ENCODE measurements around the gene RECK. TPM values are rescaled to one million over a fixed set of nuclear protein-coding genes. Genes with fewer than 3 reads are reported as not detected.
A peak's percentile ranks its signal among the peaks of the same experiment; 100 is the strongest.

RECK gene
- total RNA-seq, 1 experiment from 2014 or later: 11.7 TPM

DNA sequence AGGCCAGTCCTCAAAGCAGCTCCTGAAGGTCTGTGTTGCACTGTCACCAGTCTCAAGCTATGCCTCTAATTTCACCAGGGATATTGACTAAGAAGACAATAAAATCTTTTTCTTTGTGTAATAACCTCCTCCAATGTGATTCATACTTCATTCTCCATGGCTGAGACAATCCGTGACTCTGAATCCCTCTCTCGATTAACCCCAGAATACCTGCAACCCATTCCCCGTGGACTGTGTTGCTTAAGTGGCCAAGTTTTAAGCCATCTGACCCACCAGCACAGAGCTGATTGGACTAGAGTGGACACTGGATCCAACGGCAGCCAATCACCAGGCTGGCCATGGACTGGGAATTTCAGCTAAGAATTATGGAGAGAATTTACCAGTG is 127.1 kb downstream of the RECK start:
- DNase-seq: peak; percentile 37
- Histone ChIP-seq H3K4me3 (ENCODE audit: insufficient read depth, low read depth, low read length) (no peak overlapping the region), H3K27me3 (ENCODE audit: control insufficient read depth, insufficient read depth, low read length) (no peaks in the 10 kb centered on the region), H3K36me3 (replicated peaks; ENCODE audit: control insufficient read depth, insufficient read depth, low read length) (no peaks in the 10 kb centered on the region)

DNA sequence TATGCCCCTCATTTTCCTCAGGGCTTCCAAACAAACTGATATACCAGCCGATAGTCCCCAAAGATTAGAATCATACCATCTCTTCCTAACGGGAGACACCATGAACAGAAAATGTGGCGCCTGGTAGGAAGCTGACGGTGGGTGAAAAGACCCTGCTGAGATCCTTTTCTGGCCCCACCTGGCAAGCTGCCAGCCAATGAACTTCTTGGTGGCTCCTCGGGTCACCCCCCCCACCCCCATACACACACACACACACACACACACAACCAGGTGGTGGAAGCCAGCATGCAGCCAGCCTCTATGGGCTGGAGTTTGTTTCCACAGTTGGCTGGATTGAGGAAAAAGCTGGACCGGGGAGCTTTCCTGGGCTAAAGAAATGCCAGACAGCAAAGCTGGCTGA is 127.7 kb downstream of the RECK start:
- Histone ChIP-seq H3K36me3 (replicated peaks; ENCODE audit: control insufficient read depth, insufficient read depth, low read length) (no peaks in the 10 kb centered on the region), H3K4me3 (ENCODE audit: insufficient read depth, low read depth, low read length) (no peak overlapping the region), H3K27me3 (ENCODE audit: control insufficient read depth, insufficient read depth, low read length) (no peaks in the 10 kb centered on the region)
- no peak for DNase-seq

DNA sequence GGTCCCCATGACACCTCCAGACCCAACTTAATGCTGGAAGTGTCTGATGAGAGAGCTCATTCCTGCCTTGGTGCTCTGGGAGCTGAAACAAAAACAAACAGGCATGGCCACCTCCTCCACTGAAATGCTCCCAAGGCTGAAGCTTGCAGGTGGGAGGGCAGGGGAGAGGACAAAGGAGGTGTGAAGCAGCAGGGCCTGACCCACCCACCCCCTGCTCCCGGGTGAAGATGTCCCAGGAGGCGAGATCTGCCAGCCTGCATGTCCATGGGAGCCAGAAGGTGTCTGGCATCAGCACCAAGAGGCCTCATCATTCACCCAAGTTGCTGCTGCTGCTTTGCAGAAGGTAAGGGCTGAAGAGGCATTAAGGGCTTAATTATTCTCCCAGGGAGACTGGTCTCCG is 128.3 kb downstream of the RECK start:
- peak; percentile 37 for DNase-seq
- H3K4me3 ChIP-seq (ENCODE audit: insufficient read depth, low read depth, low read length): no peak overlapping the region
- no peaks in the 10 kb centered on the region for H3K36me3 ChIP-seq (replicated peaks; ENCODE audit: control insufficient read depth, insufficient read depth, low read length)
- no peaks in the 10 kb centered on the region for H3K27me3 ChIP-seq (ENCODE audit: control insufficient read depth, insufficient read depth, low read length)

DNA sequence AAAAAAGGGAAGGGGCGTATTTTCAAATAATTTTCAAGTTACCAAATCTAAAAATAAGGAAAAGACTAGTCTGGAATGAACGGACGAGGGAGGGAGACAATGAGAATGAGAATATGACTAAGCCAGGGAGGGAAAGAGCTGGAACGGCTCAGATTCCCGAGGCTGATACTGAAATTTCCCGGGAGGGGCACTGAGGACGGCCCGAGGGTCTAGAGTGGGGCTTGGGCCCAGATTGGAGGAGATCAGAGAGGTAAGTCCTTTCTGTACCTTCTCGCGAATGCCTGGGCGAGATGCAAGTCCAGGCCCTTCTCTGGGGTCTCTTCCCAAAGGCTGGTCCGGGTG is 129.1 kb downstream of the RECK start:
- no peaks in the 10 kb centered on the region for H3K36me3 ChIP-seq (replicated peaks; ENCODE audit: control insufficient read depth, insufficient read depth, low read length)
- peak overlapping the region; percentile 47; the same call in 1 of the 2 replicates for H3K4me3 ChIP-seq (ENCODE audit: insufficient read depth, low read depth, low read length)
- H3K27me3 ChIP-seq (ENCODE audit: control insufficient read depth, insufficient read depth, low read length): no peaks in the 10 kb centered on the region
- no peak for DNase-seq

DNA sequence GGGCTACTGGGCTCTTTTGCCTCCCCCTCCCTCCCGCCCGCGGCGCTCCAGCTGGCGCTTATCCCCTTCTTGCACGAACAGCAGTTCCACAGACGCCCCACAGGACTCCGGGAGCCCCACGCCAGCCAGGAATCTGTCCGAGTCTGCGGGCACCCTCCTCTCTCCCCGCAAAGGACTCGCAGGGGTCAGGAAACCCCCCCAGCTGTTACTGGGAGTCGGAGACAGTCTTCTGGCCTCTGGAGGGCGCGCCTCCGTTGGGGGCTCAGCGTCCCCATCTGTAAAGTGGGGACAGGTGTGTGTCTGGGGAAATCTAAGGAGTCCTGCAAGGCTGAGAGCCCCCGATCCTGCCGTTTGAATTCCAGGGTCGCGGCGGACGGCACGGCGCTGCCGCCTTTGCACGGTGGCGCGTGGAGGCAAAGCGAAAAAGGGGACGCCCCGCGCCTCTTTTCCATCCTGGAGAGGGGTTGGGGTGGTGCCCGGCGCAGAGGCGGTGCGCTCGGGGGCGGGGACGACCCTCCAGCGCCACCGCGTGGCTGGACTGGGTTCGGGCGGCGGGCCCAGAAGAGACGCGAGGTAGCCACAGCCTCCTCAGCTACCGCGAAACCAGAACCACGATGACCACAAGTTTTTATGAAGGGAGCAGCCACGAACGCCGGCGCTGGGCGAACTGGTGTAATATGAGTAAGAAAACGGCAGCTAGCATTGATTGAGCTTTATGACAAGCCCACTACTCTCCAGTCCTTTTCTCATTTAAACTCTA is 129.6 kb downstream of the RECK start:
- Histone ChIP-seq H3K4me3 (ENCODE audit: insufficient read depth, low read depth, low read length) (peak overlapping the region; percentile 47), H3K27me3 (ENCODE audit: control insufficient read depth, insufficient read depth, low read length) (no peaks in the 10 kb centered on the region), H3K36me3 (replicated peaks; ENCODE audit: control insufficient read depth, insufficient read depth, low read length) (no peaks in the 10 kb centered on the region)
- DNase-seq: peak; percentile 98

DNA sequence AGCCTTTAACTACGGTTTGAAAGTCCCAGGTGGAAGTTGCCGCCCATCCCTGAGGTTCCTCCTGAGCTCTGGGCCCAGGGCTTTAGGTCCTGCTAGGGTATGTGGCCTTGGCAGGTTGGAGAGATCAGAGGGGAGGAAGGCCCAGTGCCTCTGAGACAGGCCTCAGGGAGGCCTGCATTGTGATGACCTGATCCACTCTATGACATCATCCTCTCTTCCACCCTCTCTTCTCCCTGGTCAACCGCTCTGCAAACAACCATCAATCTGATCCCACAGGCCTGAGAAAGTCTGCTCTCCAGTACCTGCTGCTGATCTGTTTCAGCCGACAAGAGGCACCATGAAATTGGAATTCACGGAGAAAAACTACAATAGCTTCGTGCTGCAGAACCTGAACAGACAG is 132.5 kb downstream of the RECK start, which contains the start of gene CCIN:
CCIN (plus strand) TSS at position 223 of the 400 bp plus-strand sequence; CDS start at position 338, 115 bp downstream.
- no peak for DNase-seq
- Histone ChIP-seq H3K4me3 (ENCODE audit: insufficient read depth, low read depth, low read length) (no peak within 1 kb of the TSS), H3K36me3 (replicated peaks; ENCODE audit: control insufficient read depth, insufficient read depth, low read length) (no peaks in the 10 kb centered on the region), H3K27me3 (ENCODE audit: control insufficient read depth, insufficient read depth, low read length) (no peaks in the 10 kb centered on the region)

DNA sequence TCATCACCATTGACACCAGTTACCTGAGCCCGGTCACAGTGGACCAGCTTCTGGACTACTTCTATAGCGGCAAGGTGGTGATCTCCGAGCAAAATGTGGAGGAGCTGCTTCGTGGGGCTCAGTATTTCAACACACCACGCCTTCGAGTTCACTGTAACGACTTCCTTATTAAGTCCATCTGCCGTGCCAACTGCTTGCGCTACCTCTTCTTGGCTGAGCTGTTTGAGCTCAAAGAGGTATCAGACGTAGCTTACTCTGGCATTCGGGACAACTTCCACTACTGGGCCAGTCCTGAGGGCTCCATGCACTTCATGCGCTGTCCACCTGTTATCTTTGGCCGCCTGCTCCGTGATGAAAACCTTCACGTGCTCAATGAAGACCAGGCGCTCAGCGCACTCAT is 133.0 kb downstream of the RECK start:
- no peak for DNase-seq
- H3K27me3 ChIP-seq (ENCODE audit: control insufficient read depth, insufficient read depth, low read length): no peaks in the 10 kb centered on the region
- H3K4me3 ChIP-seq (ENCODE audit: insufficient read depth, low read depth, low read length): no peak overlapping the region
- no peaks in the 10 kb centered on the region for H3K36me3 ChIP-seq (replicated peaks; ENCODE audit: control insufficient read depth, insufficient read depth, low read length)

- no peak for DNase-seq
- Histone ChIP-seq H3K4me3 (ENCODE audit: insufficient read depth, low read depth, low read length) (no peak overlapping the region), H3K27me3 (ENCODE audit: control insufficient read depth, insufficient read depth, low read length) (no peaks in the 10 kb centered on the region), H3K36me3 (replicated peaks; ENCODE audit: control insufficient read depth, insufficient read depth, low read length) (no peaks in the 10 kb centered on the region)
Measured at GRCh38 chr9:36170531-36170930, 133.8 kb downstream of the RECK start.

DNA sequence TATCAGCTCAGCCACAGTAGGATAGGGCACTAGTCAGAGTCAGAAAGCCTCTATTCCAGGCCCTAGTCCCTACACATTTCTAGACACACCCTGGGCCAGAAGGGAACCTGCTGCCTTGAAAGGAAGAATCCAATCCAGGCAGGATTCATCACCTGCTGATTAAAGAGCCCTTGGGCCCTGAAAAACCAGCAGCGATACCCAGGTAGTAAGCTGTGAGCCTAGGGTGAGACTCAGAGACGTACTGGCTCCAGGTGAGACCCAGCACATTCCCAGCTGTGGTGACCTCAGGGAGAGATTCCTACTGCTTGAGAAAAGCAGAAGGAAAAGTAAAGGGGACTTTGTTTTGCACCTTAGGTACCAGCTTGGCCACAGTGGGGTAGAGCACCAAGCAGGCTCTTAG is 137.1 kb downstream of the RECK start:
- DNase-seq: no peak
- no peak overlapping the region for H3K4me3 ChIP-seq (ENCODE audit: insufficient read depth, low read depth, low read length)
- no peaks in the 10 kb centered on the region for H3K27me3 ChIP-seq (ENCODE audit: control insufficient read depth, insufficient read depth, low read length)
- H3K36me3 ChIP-seq (replicated peaks; ENCODE audit: control insufficient read depth, insufficient read depth, low read length): no peaks in the 10 kb centered on the region

Other genes starting within 250 kb of the RECK start
- 6.4 and 7.5 TPM in 2 replicates for gene NPR2, start 245.3 kb upstream of the RECK start, total RNA-seq (2014; rRNA removed; shearing (Covaris generic))
- gene SPAG8, start 224.7 kb upstream of the RECK start, total RNA-seq (2014; rRNA removed; shearing (Covaris generic)): 0.15 and 0.55 TPM in 2 replicates
- 46.9 and 53.8 TPM in 2 replicates for gene HINT2, start 221.9 kb upstream of the RECK start, total RNA-seq (2014; rRNA removed; shearing (Covaris generic))
- not detected in 2 replicates for gene FAM221B, start 208.2 kb upstream of the RECK start, total RNA-seq (2014; rRNA removed; shearing (Covaris generic))
- 2.0 and 3.1 TPM in 2 replicates for gene TMEM8B, start 207.7 kb upstream of the RECK start, total RNA-seq (2014; rRNA removed; shearing (Covaris generic))
- not detected in 2 replicates for gene OR13J1, start 166.5 kb upstream of the RECK start, total RNA-seq (2014; rRNA removed; shearing (Covaris generic))
- gene HRCT1, start 130.7 kb upstream of the RECK start, total RNA-seq (2014; rRNA removed; shearing (Covaris generic)): 0.21 TPM in 1 of 2 replicates, not detected in the other
- 0.07 TPM in 1 of 2 replicates, not detected in the other for gene SPAAR, start 127.4 kb upstream of the RECK start, total RNA-seq (2014; rRNA removed; shearing (Covaris generic))
- not detected in 2 replicates for gene OR2S2, start 78.8 kb upstream of the RECK start, total RNA-seq (2014; rRNA removed; shearing (Covaris generic))
- 2.7 and 9.1 TPM in 2 replicates for gene GLIPR2, start 99.8 kb downstream of the RECK start, total RNA-seq (2014; rRNA removed; shearing (Covaris generic))
- 0.17 TPM in 1 of 2 replicates, not detected in the other for gene CCIN, start 132.5 kb downstream of the RECK start, total RNA-seq (2014; rRNA removed; shearing (Covaris generic))
- gene CLTA, start 154.0 kb downstream of the RECK start, total RNA-seq (2014; rRNA removed; shearing (Covaris generic)): 222 TPM in 2 replicates
- 14.1 and 14.3 TPM in 2 replicates for gene GNE, start 221.5 kb downstream of the RECK start, total RNA-seq (2014; rRNA removed; shearing (Covaris generic))